DND-41 (cell line): ENCODE measurements around the gene FNBP1.

Experiments used
- CTCF ChIP-seq: IDR thresholded peaks from 2 replicates; pipeline ENCODE4 v1.5.1; 2012; ENCODE audit warnings: borderline replicate concordance, low read length, moderate library complexity, mild to moderate bottlenecking; ENCODE audit not compliant: poor library complexity, severe bottlenecking; ENCODE audit errors: extremely low read depth
- EZH2 ChIP-seq: IDR thresholded peaks from 3 replicates; pipeline ENCODE4 v1.6.1; 2012; ENCODE audit warnings: borderline replicate concordance, low read depth, mild to moderate bottlenecking, moderate library complexity, low read length, inconsistent platforms; ENCODE audit not compliant: severe bottlenecking

GRCh38 chr9:129962889-129963703 lies 79.9 kb downstream of the FNBP1 start:
- no peak for TF ChIP-seq CTCF
- no peak for TF ChIP-seq EZH2
